Esophagus squamous epithelium (tissue), 4 donors: ENCODE measurements around the gene ZNF516.

Experiments
- POLR2A ChIP-seq, 4 donors: fragments of 450-650 bp; IDR thresholded peaks; one replicate each; pipeline ENCODE4 v1.6.1; 2017; ENCODE audit warnings: antibody characterized with exemption in 4 of 4, mild to moderate bottlenecking in 4 of 4, moderate library complexity in 3 of 4
- TF ChIP-seq, protein P1 (sequence below), 6 experiments: fragments of 450-650 bp in 4 of 6; fragments of 200-600 bp in 2 of 6; sonication (generic) in 2 of 6; IDR thresholded peaks; one replicate each; pipeline ENCODE4 v1.5.1; 2016 to 2019; ENCODE audit warnings: antibody characterized with exemption in 6 of 6, mild to moderate bottlenecking in 4 of 6, moderate library complexity in 4 of 6

DNA sequence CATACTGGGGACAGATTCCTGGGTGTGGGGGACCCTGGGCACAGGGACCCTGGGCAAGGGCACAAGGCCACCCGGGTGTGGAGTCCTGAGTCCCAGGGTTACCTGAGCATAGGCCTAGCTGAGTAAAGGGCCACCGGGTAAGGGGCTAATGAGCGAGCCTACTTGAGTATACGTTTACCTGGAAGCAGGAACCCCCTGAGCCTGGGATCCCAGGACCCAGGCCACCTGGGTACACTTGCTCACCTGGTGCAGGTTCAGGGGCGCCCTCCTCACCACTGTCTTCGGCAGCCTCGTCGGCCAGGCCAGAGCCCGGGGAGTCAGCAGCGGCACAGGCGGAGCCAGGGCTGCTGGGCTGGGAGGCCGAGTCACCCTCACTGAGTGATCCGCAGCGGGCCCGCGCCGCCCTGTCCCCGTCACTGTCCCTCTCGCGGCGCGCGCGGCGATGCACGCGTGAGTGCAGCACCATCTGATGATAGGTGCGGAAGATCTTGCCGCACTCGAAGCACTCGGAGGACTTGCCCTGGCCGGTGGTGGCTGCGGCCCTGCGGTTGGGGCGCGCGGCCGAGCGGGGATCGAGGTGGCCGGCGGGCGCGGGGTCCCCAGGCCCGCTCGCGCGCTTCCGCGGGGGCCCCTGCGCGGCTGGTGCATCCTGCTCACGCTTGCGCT is 53.9 kb downstream of the ZNF516 start:
- TF ChIP-seq, protein P1, sequence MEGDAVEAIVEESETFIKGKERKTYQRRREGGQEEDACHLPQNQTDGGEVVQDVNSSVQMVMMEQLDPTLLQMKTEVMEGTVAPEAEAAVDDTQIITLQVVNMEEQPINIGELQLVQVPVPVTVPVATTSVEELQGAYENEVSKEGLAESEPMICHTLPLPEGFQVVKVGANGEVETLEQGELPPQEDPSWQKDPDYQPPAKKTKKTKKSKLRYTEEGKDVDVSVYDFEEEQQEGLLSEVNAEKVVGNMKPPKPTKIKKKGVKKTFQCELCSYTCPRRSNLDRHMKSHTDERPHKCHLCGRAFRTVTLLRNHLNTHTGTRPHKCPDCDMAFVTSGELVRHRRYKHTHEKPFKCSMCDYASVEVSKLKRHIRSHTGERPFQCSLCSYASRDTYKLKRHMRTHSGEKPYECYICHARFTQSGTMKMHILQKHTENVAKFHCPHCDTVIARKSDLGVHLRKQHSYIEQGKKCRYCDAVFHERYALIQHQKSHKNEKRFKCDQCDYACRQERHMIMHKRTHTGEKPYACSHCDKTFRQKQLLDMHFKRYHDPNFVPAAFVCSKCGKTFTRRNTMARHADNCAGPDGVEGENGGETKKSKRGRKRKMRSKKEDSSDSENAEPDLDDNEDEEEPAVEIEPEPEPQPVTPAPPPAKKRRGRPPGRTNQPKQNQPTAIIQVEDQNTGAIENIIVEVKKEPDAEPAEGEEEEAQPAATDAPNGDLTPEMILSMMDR (IDR thresholded peaks at IDR 0.05): no peak
- no peak for TF ChIP-seq POLR2A (IDR thresholded peaks at IDR 0.05)
